ENCODE results near the gene PHC2.

The PHC2 gene

GRCh38 chr1:33358795-33359503 is 71.9 kb downstream of the PHC2 start:
- DNase-seq (ENCODE audit: low read depth): no peak
- no peak overlapping the region for H3K4me3 ChIP-seq (ENCODE audit: low read depth, low read length)
- TF ChIP-seq MYC (IDR thresholded peaks at IDR 0.05; ENCODE audit: low read depth, low read length) (no peak), POLR2A (IDR thresholded peaks at IDR 0.05; ENCODE audit: extremely low read depth, insufficient read length) (no peak), CTCF (IDR thresholded peaks at IDR 0.05; ENCODE audit: low read depth, low read length) (no peak), MAX (IDR thresholded peaks at IDR 0.05; ENCODE audit: low read depth, low read length) (no peak)

- TF ChIP-seq CTCF (IDR thresholded peaks at IDR 0.05; ENCODE audit: low read depth, low read length): no peak
- TF ChIP-seq POLR2A (IDR thresholded peaks at IDR 0.05; ENCODE audit: extremely low read depth, insufficient read length): no peak
- TF ChIP-seq MAX (IDR thresholded peaks at IDR 0.05; ENCODE audit: low read depth, low read length): no peak
- no peak for TF ChIP-seq MYC (IDR thresholded peaks at IDR 0.05; ENCODE audit: low read depth, low read length)
These were observed 72.6 kb downstream of the PHC2 start for GRCh38 chr1:33358114-33358794.

GRCh38 chr1:33357099-33357498 is 73.8 kb downstream of the PHC2 start:
- H3K4me3 ChIP-seq (ENCODE audit: low read depth, low read length): no peak overlapping the region
- TF ChIP-seq MAX (IDR thresholded peaks at IDR 0.05; ENCODE audit: low read depth, low read length) (no peak), POLR2A (IDR thresholded peaks at IDR 0.05; ENCODE audit: extremely low read depth, insufficient read length) (no peak), MYC (IDR thresholded peaks at IDR 0.05; ENCODE audit: low read depth, low read length) (no peak), CTCF (IDR thresholded peaks at IDR 0.05; ENCODE audit: low read depth, low read length) (no peak)
- DNase-seq (ENCODE audit: low read depth): no peak

More at GRCh38 chr1:33358114-33358794, 72.6 kb downstream of the PHC2 start:
- DNase-seq (ENCODE audit: low read depth): no peak
- no peak overlapping the region for H3K4me3 ChIP-seq (ENCODE audit: low read depth, low read length)

- no peak overlapping the region for H3K4me3 ChIP-seq (ENCODE audit: low read depth, low read length)
- TF ChIP-seq CTCF (IDR thresholded peaks at IDR 0.05; ENCODE audit: low read depth, low read length) (no peak), POLR2A (IDR thresholded peaks at IDR 0.05; ENCODE audit: extremely low read depth, insufficient read length) (no peak), MAX (IDR thresholded peaks at IDR 0.05; ENCODE audit: low read depth, low read length) (no peak), MYC (IDR thresholded peaks at IDR 0.05; ENCODE audit: low read depth, low read length) (no peak)
- no peak for DNase-seq (ENCODE audit: low read depth)
These were observed 76.1 kb downstream of the PHC2 start for GRCh38 chr1:33354707-33355316.

- no peak for DNase-seq (ENCODE audit: low read depth)
- no peak overlapping the region for H3K4me3 ChIP-seq (ENCODE audit: low read depth, low read length)
- no peak for TF ChIP-seq CTCF (IDR thresholded peaks at IDR 0.05; ENCODE audit: low read depth, low read length)
These were observed 77.4 kb downstream of the PHC2 start for GRCh38 chr1:33353531-33353930.

All from NB4 (cell line).